ENCODE measurements around the gene MICALL2.

DNA sequence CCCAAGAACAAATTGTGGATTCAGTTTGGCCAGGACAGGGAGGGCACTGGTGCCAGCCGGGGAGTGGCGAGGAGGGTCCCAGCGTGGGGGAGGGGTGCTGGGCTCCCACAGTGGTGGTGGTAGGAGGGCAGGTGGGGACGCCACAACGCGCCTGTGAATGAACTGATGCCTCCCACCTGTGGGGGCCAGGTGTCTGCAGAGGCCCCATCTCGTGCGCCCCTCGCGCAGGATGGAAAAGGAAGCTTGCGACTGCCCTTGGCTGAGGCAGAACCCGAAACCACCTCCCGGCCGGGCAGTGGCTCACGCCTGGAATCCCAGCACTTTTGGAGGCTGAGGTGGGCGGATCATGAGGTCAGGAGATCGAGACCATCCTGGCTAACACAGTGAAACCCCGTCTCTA, 72.0 kb downstream of the MICALL2 start:
- TF ChIP-seq, protein P1, sequence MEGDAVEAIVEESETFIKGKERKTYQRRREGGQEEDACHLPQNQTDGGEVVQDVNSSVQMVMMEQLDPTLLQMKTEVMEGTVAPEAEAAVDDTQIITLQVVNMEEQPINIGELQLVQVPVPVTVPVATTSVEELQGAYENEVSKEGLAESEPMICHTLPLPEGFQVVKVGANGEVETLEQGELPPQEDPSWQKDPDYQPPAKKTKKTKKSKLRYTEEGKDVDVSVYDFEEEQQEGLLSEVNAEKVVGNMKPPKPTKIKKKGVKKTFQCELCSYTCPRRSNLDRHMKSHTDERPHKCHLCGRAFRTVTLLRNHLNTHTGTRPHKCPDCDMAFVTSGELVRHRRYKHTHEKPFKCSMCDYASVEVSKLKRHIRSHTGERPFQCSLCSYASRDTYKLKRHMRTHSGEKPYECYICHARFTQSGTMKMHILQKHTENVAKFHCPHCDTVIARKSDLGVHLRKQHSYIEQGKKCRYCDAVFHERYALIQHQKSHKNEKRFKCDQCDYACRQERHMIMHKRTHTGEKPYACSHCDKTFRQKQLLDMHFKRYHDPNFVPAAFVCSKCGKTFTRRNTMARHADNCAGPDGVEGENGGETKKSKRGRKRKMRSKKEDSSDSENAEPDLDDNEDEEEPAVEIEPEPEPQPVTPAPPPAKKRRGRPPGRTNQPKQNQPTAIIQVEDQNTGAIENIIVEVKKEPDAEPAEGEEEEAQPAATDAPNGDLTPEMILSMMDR (IDR thresholded peaks at IDR 0.05): no peak
- no peak for TF ChIP-seq POLR2A (IDR thresholded peaks at IDR 0.05)
- TF ChIP-seq EP300 (IDR thresholded peaks at IDR 0.05; ENCODE audit: low read depth): no peak
- TF ChIP-seq POLR2AphosphoS5 (IDR thresholded peaks at IDR 0.05): no peak
